ENCODE measurements around the gene SMG6. TPM values are rescaled to one million over a fixed set of nuclear protein-coding genes. Genes with fewer than 3 reads are reported as not detected.
A peak's percentile ranks its signal among the peaks of the same experiment; 100 is the strongest.

Gene SMG6
- polyA plus RNA-seq, 1 donor from 2014 or later = 5.9 TPM

- H3K4me3 Mint-ChIP-seq = peak overlapping the region; percentile 38 to 95 (median 76)
- H3K27ac Mint-ChIP-seq = peak overlapping the region; percentile 63 to 98 (median 69)
- no peaks in the 10 kb centered on the region for H3K9me3 Mint-ChIP-seq
- H3K36me3 Mint-ChIP-seq = peaks cover 11% of the 10 kb centered on the region
- no peaks in the 10 kb centered on the region for H3K27me3 Mint-ChIP-seq
- H3K4me1 Mint-ChIP-seq = peaks cover 22 to 27% (median 25%) of the 10 kb centered on the region in 3 donors
Measured at GRCh38 chr17:2215616-2216364, 87.8 kb downstream of the SMG6 start.

- peak overlapping the region; percentile 63 to 98 (median 69) for H3K27ac Mint-ChIP-seq
- H3K27me3 Mint-ChIP-seq = no peaks in the 10 kb centered on the region
- peaks cover 22 to 27% (median 26%) of the 10 kb centered on the region in 3 donors for H3K4me1 Mint-ChIP-seq
- H3K9me3 Mint-ChIP-seq = no peaks in the 10 kb centered on the region
- H3K36me3 Mint-ChIP-seq = peaks cover 11% of the 10 kb centered on the region
- peak overlapping the region; percentile 38 to 95 (median 76) for H3K4me3 Mint-ChIP-seq
Measured at GRCh38 chr17:2214929-2215615, 88.5 kb downstream of the SMG6 start.

- Mint-ChIP-seq H3K4me1 (peaks cover 22 to 27% (median 26%) of the 10 kb centered on the region in 3 donors), H3K36me3 (peaks cover 11% of the 10 kb centered on the region), H3K27me3 (no peaks in the 10 kb centered on the region), H3K4me3 (peak overlapping the region in 3 of 4 donors; percentile 38 to 95 (median 80)), H3K9me3 (no peaks in the 10 kb centered on the region), H3K27ac (peak overlapping the region; percentile 63 to 98 (median 69))
Measured at GRCh38 chr17:2214047-2214928, 89.3 kb downstream of the SMG6 start.

GRCh38 chr17:2213291-2213960, 90.2 kb downstream of the SMG6 start:
- peaks cover 8% of the 10 kb centered on the region for H3K36me3 Mint-ChIP-seq
- peaks cover 19 to 24% (median 23%) of the 10 kb centered on the region in 3 donors for H3K4me1 Mint-ChIP-seq
- no peaks in the 10 kb centered on the region for H3K27me3 Mint-ChIP-seq
- peak overlapping the region in 1 of 3 donors; percentile 53 for H3K27ac Mint-ChIP-seq
- peak overlapping the region in 1 of 4 donors; percentile 60 for H3K4me3 Mint-ChIP-seq
- no peaks in the 10 kb centered on the region for H3K9me3 Mint-ChIP-seq

- Mint-ChIP-seq H3K9me3 (no peaks in the 10 kb centered on the region), H3K27me3 (no peaks in the 10 kb centered on the region), H3K27ac (no peak overlapping the region), H3K36me3 (peaks cover 5% of the 10 kb centered on the region), H3K4me1 (peaks cover 18 to 22% (median 18%) of the 10 kb centered on the region in 3 donors), H3K4me3 (peak overlapping the region in 1 of 4 donors; percentile 42)
Measured at GRCh38 chr17:2212400-2212981, 91.1 kb downstream of the SMG6 start.

- H3K4me1 Mint-ChIP-seq = peaks cover 17 to 22% (median 18%) of the 10 kb centered on the region in 3 donors
- peak overlapping the region in 1 of 4 donors; percentile 74 for H3K4me3 Mint-ChIP-seq
- peak overlapping the region in 2 of 3 donors; percentile 29 to 82 for H3K27ac Mint-ChIP-seq
Measured at GRCh38 chr17:2211661-2212399, 91.8 kb downstream of the SMG6 start.

GRCh38 chr17:2210726-2211125, 92.9 kb downstream of the SMG6 start:
- H3K27me3 Mint-ChIP-seq = no peaks in the 10 kb centered on the region

More at GRCh38 chr17:2211661-2212399, 91.8 kb downstream of the SMG6 start:
- Mint-ChIP-seq H3K36me3 (peaks cover 5% of the 10 kb centered on the region), H3K27me3 (no peaks in the 10 kb centered on the region), H3K9me3 (no peaks in the 10 kb centered on the region)

GRCh38 chr17:2207815-2208515, 95.6 kb downstream of the SMG6 start:
- Mint-ChIP-seq H3K4me3 (no peak overlapping the region), H3K27me3 (no peaks in the 10 kb centered on the region), H3K27ac (no peak overlapping the region), H3K4me1 (peaks cover 0 to 4% (median 1%) of the 10 kb centered on the region in 3 donors), H3K9me3 (no peaks in the 10 kb centered on the region), H3K36me3 (peaks cover 3% of the 10 kb centered on the region)

More at GRCh38 chr17:2210726-2211125, 92.9 kb downstream of the SMG6 start:
- Mint-ChIP-seq H3K27ac (no peak overlapping the region), H3K4me1 (peaks cover 12 to 15% (median 13%) of the 10 kb centered on the region in 3 donors), H3K36me3 (peaks cover 3% of the 10 kb centered on the region), H3K4me3 (no peak overlapping the region), H3K9me3 (no peaks in the 10 kb centered on the region)

- Mint-ChIP-seq H3K4me3 (no peak overlapping the region), H3K36me3 (peaks cover 1% of the 10 kb centered on the region), H3K27me3 (no peaks in the 10 kb centered on the region), H3K27ac (no peak overlapping the region), H3K4me1 (no peaks in the 10 kb centered on the region), H3K9me3 (no peaks in the 10 kb centered on the region)
Measured at GRCh38 chr17:2204393-2204792, 99.2 kb downstream of the SMG6 start.

- H3K4me3 Mint-ChIP-seq = no peak overlapping the region
- no peaks in the 10 kb centered on the region for H3K27me3 Mint-ChIP-seq
- H3K9me3 Mint-ChIP-seq = no peaks in the 10 kb centered on the region
- H3K4me1 Mint-ChIP-seq = no peaks in the 10 kb centered on the region
- H3K36me3 Mint-ChIP-seq = peaks cover 1% of the 10 kb centered on the region
- no peak overlapping the region for H3K27ac Mint-ChIP-seq
Measured at GRCh38 chr17:2203818-2204217, 99.8 kb downstream of the SMG6 start.

- no peak overlapping the region for H3K27ac Mint-ChIP-seq
- H3K4me3 Mint-ChIP-seq = no peak overlapping the region
Measured at GRCh38 chr17:2202996-2203575, 100.5 kb downstream of the SMG6 start.

GRCh38 chr17:2202302-2202995, 101.1 kb downstream of the SMG6 start:
- no peak overlapping the region for H3K4me3 Mint-ChIP-seq
- H3K9me3 Mint-ChIP-seq = no peaks in the 10 kb centered on the region
- no peaks in the 10 kb centered on the region for H3K4me1 Mint-ChIP-seq
- H3K36me3 Mint-ChIP-seq = peaks cover 3% of the 10 kb centered on the region
- H3K27ac Mint-ChIP-seq = no peak overlapping the region
- H3K27me3 Mint-ChIP-seq = no peaks in the 10 kb centered on the region

More at GRCh38 chr17:2202996-2203575, 100.5 kb downstream of the SMG6 start:
- Mint-ChIP-seq H3K27me3 (no peaks in the 10 kb centered on the region), H3K9me3 (no peaks in the 10 kb centered on the region), H3K4me1 (no peaks in the 10 kb centered on the region), H3K36me3 (peaks cover 1% of the 10 kb centered on the region)
